Keratinocyte (primary cell): Measurements from ENCODE around the gene SLC25A23.

Experiments
- CTCF ChIP-seq, 3 experiments: IDR thresholded peaks in 1 of 3; conservative IDR thresholded peaks in 1 of 3; optimal IDR thresholded peaks in 1 of 3; 2 replicates in 2 of 3; 3 replicates in 1 of 3; pipeline versions ENCODE3 to v1.5.1; 2011; ENCODE audit warnings: low read length in 3 of 3, mild to moderate bottlenecking in 3 of 3, moderate library complexity in 2 of 3, control low read depth in 1 of 3, inconsistent platforms in 1 of 3; ENCODE audit not compliant: insufficient read depth in 2 of 3; ENCODE audit errors: extremely low read depth in 1 of 3
- EZH2 ChIP-seq: IDR thresholded peaks from one replicate; pipeline ENCODE4 v1.6.1; 2012; ENCODE audit warnings: inconsistent platforms, mild to moderate bottlenecking, low read length, moderate library complexity

GRCh38 chr19:6394831-6395230 is 64.8 kb downstream of the SLC25A23 start:
- TF ChIP-seq CTCF (optimal IDR thresholded peaks at IDR 0.05 in 1 of 3, IDR thresholded peaks at IDR 0.05 in 1 of 3, conservative IDR thresholded peaks at IDR 0.05 in 1 of 3; ENCODE audit: extremely low read depth in 1 of 3, insufficient read depth in 2 of 3, low read length in 3 of 3) (no peak), EZH2 (no peak)
